Tibial nerve (tissue), 4 donors: ENCODE data around the gene GNA14. TPM values are rescaled to one million over a fixed set of nuclear protein-coding genes. Genes with fewer than 3 reads are reported as not detected.

Source experiments
- DNase-seq, 2 donors: peaks; one replicate each; pipeline ENCODE4 v3.0.0-alpha.2; 2019; ENCODE audit warnings: low spot score in 2 of 2
- H3K27ac ChIP-seq, 4 donors: fragments of 200-600 bp; sonication (generic) in 3 of 4; one replicate each; pipeline ENCODE4 v1.5.1; 2017 to 2019; ENCODE audit warnings: mild to moderate bottlenecking in 1 of 4
- H3K27me3 ChIP-seq, 2 donors: fragments of 200-600 bp; sonication (generic) in 1 of 2; one replicate each; pipeline versions ENCODE4 v1.5.1 to v1.6.0; 2017 to 2019
- H3K36me3 ChIP-seq, 3 donors: fragments of 200-600 bp; sonication (generic); one replicate each; pipeline ENCODE4 v1.5.1; 2018 to 2019
- H3K4me1 ChIP-seq, 4 donors: fragments of 200-600 bp; sonication (generic) in 3 of 4; one replicate each; pipeline ENCODE4 v1.5.1; 2017 to 2019
- H3K4me3 ChIP-seq, 4 donors: fragments of 200-600 bp; sonication (generic) in 3 of 4; one replicate each; pipeline ENCODE4 v1.5.1; 2017 to 2019; ENCODE audit warnings: mild to moderate bottlenecking in 1 of 4, moderate library complexity in 1 of 4
- H3K9me3 ChIP-seq, 4 donors: fragments of 200-600 bp; sonication (generic) in 3 of 4; one replicate each; pipeline ENCODE4 v1.5.1; 2017 to 2019
- EP300 ChIP-seq, 2 donors: sonication (generic); formaldehyde crosslinking; IDR thresholded peaks; one replicate each; pipeline ENCODE4 v1.6.1; 2017; ENCODE audit warnings: antibody characterized with exemption in 2 of 2, mild to moderate bottlenecking in 1 of 2
- POLR2A ChIP-seq, 2 donors: fragments of 450-650 bp; IDR thresholded peaks; one replicate each; pipeline ENCODE4 v1.6.1; 2017; ENCODE audit warnings: antibody characterized with exemption in 2 of 2, mild to moderate bottlenecking in 2 of 2, moderate library complexity in 2 of 2
- WGBS, 2 donors: methylation state at CpG; one replicate each; pipeline ENCODE4 v1.1.5; 2018; 5-methylcytosine and 5-hydroxymethylcytosine counted together
- total RNA-seq, 4 donors: library from RNA; depleted of rRNA; stranded (reverse); fragments of >200 nt; gene quantifications; one replicate each; pipeline ENCODE4 v1.1.0, GENCODE V29; 2016
- TF ChIP-seq, protein P1 (sequence below), 5 experiments: fragments of 200-600 bp in 3 of 5; fragments of 450-650 bp in 2 of 5; sonication (generic) in 3 of 5; IDR thresholded peaks; one replicate each; pipeline ENCODE4 v1.5.1; 2016 to 2019; ENCODE audit warnings: antibody characterized with exemption in 5 of 5, mild to moderate bottlenecking in 3 of 5, moderate library complexity in 2 of 5

GNA14 gene
- total RNA-seq, 4 donors from 2014 or later: 0.84 to 7.1 (median 3.6) TPM

GRCh38 chr9:77563174-77563573 lies 84.9 kb downstream of the GNA14 start:
- Histone ChIP-seq H3K27ac (no peak overlapping the region), H3K9me3 (no peaks in the 10 kb centered on the region), H3K4me3 (no peak overlapping the region), H3K36me3 (no peaks in the 10 kb centered on the region), H3K27me3 (no peaks in the 10 kb centered on the region), H3K4me1 (no peaks in the 10 kb centered on the region)
- no peak for DNase-seq
- 15 to 24% methylated on average over 1 of the region's 1 CpG for WGBS, 2 donors
- TF ChIP-seq, protein P1, sequence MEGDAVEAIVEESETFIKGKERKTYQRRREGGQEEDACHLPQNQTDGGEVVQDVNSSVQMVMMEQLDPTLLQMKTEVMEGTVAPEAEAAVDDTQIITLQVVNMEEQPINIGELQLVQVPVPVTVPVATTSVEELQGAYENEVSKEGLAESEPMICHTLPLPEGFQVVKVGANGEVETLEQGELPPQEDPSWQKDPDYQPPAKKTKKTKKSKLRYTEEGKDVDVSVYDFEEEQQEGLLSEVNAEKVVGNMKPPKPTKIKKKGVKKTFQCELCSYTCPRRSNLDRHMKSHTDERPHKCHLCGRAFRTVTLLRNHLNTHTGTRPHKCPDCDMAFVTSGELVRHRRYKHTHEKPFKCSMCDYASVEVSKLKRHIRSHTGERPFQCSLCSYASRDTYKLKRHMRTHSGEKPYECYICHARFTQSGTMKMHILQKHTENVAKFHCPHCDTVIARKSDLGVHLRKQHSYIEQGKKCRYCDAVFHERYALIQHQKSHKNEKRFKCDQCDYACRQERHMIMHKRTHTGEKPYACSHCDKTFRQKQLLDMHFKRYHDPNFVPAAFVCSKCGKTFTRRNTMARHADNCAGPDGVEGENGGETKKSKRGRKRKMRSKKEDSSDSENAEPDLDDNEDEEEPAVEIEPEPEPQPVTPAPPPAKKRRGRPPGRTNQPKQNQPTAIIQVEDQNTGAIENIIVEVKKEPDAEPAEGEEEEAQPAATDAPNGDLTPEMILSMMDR (IDR thresholded peaks at IDR 0.05): no peak
- TF ChIP-seq POLR2A (IDR thresholded peaks at IDR 0.05): no peak
- TF ChIP-seq EP300 (IDR thresholded peaks at IDR 0.05): no peak

DNA sequence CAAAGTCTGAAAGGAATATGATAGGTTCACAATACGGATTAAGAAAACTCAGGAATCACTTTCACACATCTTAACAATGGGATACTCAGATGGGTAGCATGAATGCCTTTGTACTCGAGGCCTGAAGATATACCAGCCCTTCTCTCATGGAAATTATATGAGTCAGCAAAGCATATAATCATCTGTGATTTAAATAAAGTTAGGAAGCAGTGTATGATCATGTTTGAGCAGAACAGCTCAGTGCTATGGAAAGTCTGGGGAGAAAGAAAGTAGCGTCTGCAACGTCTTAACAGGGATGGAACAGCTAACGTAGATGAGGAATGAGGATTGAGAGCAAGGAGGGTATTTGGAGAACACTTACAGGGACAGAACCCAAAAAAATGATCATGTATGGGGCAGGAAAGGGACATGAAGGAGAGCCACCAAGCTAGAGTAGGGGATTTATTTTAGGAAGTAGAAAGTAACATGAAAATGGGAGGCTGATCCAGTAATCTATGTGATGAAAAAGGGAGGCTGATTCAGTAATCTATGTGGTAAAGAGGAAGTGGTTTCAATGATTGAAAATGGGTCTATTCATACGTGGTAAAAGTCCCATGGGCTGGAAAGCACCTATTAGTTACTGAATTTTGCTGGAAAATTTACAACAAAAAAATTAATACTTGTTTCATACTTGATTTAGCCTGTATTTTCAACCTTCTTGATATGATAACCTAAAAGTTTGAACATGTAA lies 85.9 kb downstream of the GNA14 start:
- WGBS, 2 donors: 72 to 77% methylated on average over 6 of the region's 6 CpGs
- Histone ChIP-seq H3K27ac (no peak overlapping the region), H3K9me3 (no peaks in the 10 kb centered on the region), H3K4me1 (no peaks in the 10 kb centered on the region), H3K36me3 (no peaks in the 10 kb centered on the region), H3K27me3 (no peaks in the 10 kb centered on the region), H3K4me3 (no peak overlapping the region)
- DNase-seq: no peak
- no peak for TF ChIP-seq POLR2A (IDR thresholded peaks at IDR 0.05)
- TF ChIP-seq EP300 (IDR thresholded peaks at IDR 0.05): no peak
- TF ChIP-seq, protein P1 (IDR thresholded peaks at IDR 0.05): no peak

- TF ChIP-seq POLR2A (IDR thresholded peaks at IDR 0.05) (no peak), EP300 (IDR thresholded peaks at IDR 0.05) (no peak)
- TF ChIP-seq, protein P1 (IDR thresholded peaks at IDR 0.05): no peak
- no peaks in the 10 kb centered on the region for H3K4me1 ChIP-seq
- no peak overlapping the region for H3K27ac ChIP-seq
- no peaks in the 10 kb centered on the region for H3K9me3 ChIP-seq
- no peaks in the 10 kb centered on the region for H3K36me3 ChIP-seq
- 67 to 77% methylated on average over 2 of the region's 2 CpGs for WGBS, 2 donors
- H3K27me3 ChIP-seq: no peaks in the 10 kb centered on the region
- no peak for DNase-seq
- no peak overlapping the region for H3K4me3 ChIP-seq
Observed at GRCh38 chr9:77561331-77562018, 86.6 kb downstream of the GNA14 start.

GRCh38 chr9:77556396-77556795 lies 91.7 kb downstream of the GNA14 start:
- TF ChIP-seq POLR2A (IDR thresholded peaks at IDR 0.05): no peak
- TF ChIP-seq, protein P1 (IDR thresholded peaks at IDR 0.05): no peak
- no peak for TF ChIP-seq EP300 (IDR thresholded peaks at IDR 0.05)
- Histone ChIP-seq H3K4me3 (no peak overlapping the region), H3K9me3 (no peaks in the 10 kb centered on the region), H3K27me3 (no peaks in the 10 kb centered on the region), H3K27ac (no peak overlapping the region), H3K36me3 (no peaks in the 10 kb centered on the region), H3K4me1 (no peaks in the 10 kb centered on the region)
- no peak for DNase-seq
- WGBS, 2 donors: 40 to 58% methylated on average over 1 of the region's 1 CpG

- Histone ChIP-seq H3K36me3 (no peaks in the 10 kb centered on the region), H3K4me1 (no peaks in the 10 kb centered on the region), H3K9me3 (no peaks in the 10 kb centered on the region), H3K4me3 (no peak overlapping the region), H3K27ac (no peak overlapping the region), H3K27me3 (no peaks in the 10 kb centered on the region)
- TF ChIP-seq EP300 (IDR thresholded peaks at IDR 0.05): no peak
- TF ChIP-seq, protein P1 (IDR thresholded peaks at IDR 0.05): no peak
- no peak for TF ChIP-seq POLR2A (IDR thresholded peaks at IDR 0.05)
- no peak for DNase-seq
- 34 to 38% methylated on average over 2 of the region's 2 CpGs for WGBS, 2 donors
Observed at GRCh38 chr9:77554586-77555105, 93.5 kb downstream of the GNA14 start.
